ENCODE measurements around the gene CDCA3. TPM values are rescaled to one million over a fixed set of nuclear protein-coding genes. Genes with fewer than 3 reads are reported as not detected.

Gene CDCA3
- total and polyA plus RNA-seq, 2 experiments from 2014 or later, result 47.4 to 75.6 TPM

- Histone ChIP-seq H3K27me3 (ENCODE audit: insufficient read depth) (no peaks in the 10 kb centered on the region), H3K9me2 (ENCODE audit: insufficient read depth) (no peaks in the 10 kb centered on the region), H3K27ac (ENCODE audit: low read depth) (no peak overlapping the region), H3K36me3 (ENCODE audit: insufficient read depth) (peaks cover 5% of the 10 kb centered on the region; the same call in 1 of the 2 replicates), H3K4me1 (ENCODE audit: insufficient read depth) (peaks cover 5% of the 10 kb centered on the region; the same call in 1 of the 2 replicates), H3K79me2 (replicated peaks; ENCODE audit: insufficient read depth) (no peaks in the 10 kb centered on the region), H3K4me2 (no peak overlapping the region), H3F3A (replicated peaks; ENCODE audit: low read depth) (peaks cover 12% of the 10 kb centered on the region; the same call in 1 of the 2 replicates), H2AFZ (no peak overlapping the region), H3K4me3 (no peak overlapping the region), H4K20me1 (replicated peaks; ENCODE audit: insufficient read depth) (peaks cover 3% of the 10 kb centered on the region; the same call in 1 of the 2 replicates)
- Mint-ChIP-seq H3K27me3 (ENCODE audit: insufficient read depth, low read depth, poor library complexity) (peaks cover 26% of the 10 kb centered on the region), H3K4me3 (no peak overlapping the region; the same call in 2 of the 3 replicates), H3K27ac (no peak overlapping the region), H3K9me3 (no peaks in the 10 kb centered on the region), H3K4me1 (peaks cover 26% of the 10 kb centered on the region), H3K36me3 (ENCODE audit: low read depth) (peaks cover 67% of the 10 kb centered on the region)
- no peak for ATAC-seq
- TF ChIP-seq JUNB (IDR thresholded peaks at IDR 0.05; ENCODE audit: unreplicated experiment), result no peak
- TF ChIP-seq REST (IDR thresholded peaks at IDR 0.05; ENCODE audit: unreplicated experiment), result no peak
- TF ChIP-seq EZH2 (IDR thresholded peaks at IDR 0.05; ENCODE audit: low read depth, unreplicated experiment), result no peak
- no peak for TF ChIP-seq ZNF331 (CRISPR knock-in tag; IDR thresholded peaks at IDR 0.05; ENCODE audit: low read depth)
- TF ChIP-seq EZH2phosphoT487 (IDR thresholded peaks at IDR 0.05; ENCODE audit: unreplicated experiment), result no peak
- no peak for TF ChIP-seq ZNF462 (CRISPR knock-in tag; IDR thresholded peaks at IDR 0.05)
- no peak for TF ChIP-seq STAT1 (IDR thresholded peaks at IDR 0.05; ENCODE audit: unreplicated experiment)
- no peak for TF ChIP-seq ZNF114 (CRISPR knock-in tag; IDR thresholded peaks at IDR 0.05)
- no peak for TF ChIP-seq NANOG (IDR thresholded peaks at IDR 0.05; ENCODE audit: borderline replicate concordance)
- TF ChIP-seq POLR2AphosphoS5 (IDR thresholded peaks at IDR 0.05; ENCODE audit: low read depth), result no peak
- TF ChIP-seq CREB1 (CRISPR knock-in tag; IDR thresholded peaks at IDR 0.05; ENCODE audit: low read depth), result no peak
- no peak for TF ChIP-seq ETS1 (IDR thresholded peaks at IDR 0.05)
- no peak for TF ChIP-seq CTCF (conservative IDR thresholded peaks at IDR 0.05; ENCODE audit: low read depth in 2 of 2)
- DNase-seq (ENCODE audit: low spot score), result no peak
Measured at GRCh38 chr12:6838854-6839253, 12.2 kb downstream of the CDCA3 start.

Data from GM23338 (cell line).